BLaER1 treated with 17β-estradiol and CSF1 and Interleukin-3, amounts not matched to agents 10 nM and 100 nM (cell line): ENCODE data around the gene ZNF611.
"Not testable (repeated sequence)": the region's sequence is repeated elsewhere in the genome, so short reads cannot be mapped to it uniquely, and the experiment has no call there.

Experiments used
- H3K27ac ChIP-seq, 11 experiments: shearing (Covaris generic); formaldehyde crosslinking; 2 replicates each; pipeline ENCODE4 v1.8.1; 2022
- H3K27me3 ChIP-seq, 11 experiments: shearing (Covaris generic); formaldehyde crosslinking; 2 replicates each; pipeline ENCODE4 v1.8.1; 2022
- H3K36me3 ChIP-seq, 11 experiments: shearing (Covaris generic); formaldehyde crosslinking; 2 replicates each; pipeline ENCODE4 v1.8.1; 2022
- H3K4me1 ChIP-seq, 10 experiments: shearing (Covaris generic); formaldehyde crosslinking; 2 replicates each; pipeline ENCODE4 v1.8.1; 2022
- H3K4me2 ChIP-seq, 11 experiments: shearing (Covaris generic); formaldehyde crosslinking; 2 replicates each; pipeline ENCODE4 v1.8.1; 2022
- H3K4me3 ChIP-seq, 10 experiments: shearing (Covaris generic); formaldehyde crosslinking; 2 replicates each; pipeline ENCODE4 v1.8.1; 2022
- H3K9ac ChIP-seq, 11 experiments: shearing (Covaris generic); formaldehyde crosslinking; 2 replicates each; pipeline ENCODE4 v1.8.1; 2022
- H3K9me3 ChIP-seq, 11 experiments: shearing (Covaris generic); formaldehyde crosslinking; replicated peaks in 1 of 11; 2 replicates each; pipeline ENCODE4 v1.8.1; 2022
- H4K20me1 ChIP-seq, 11 experiments: shearing (Covaris generic); formaldehyde crosslinking; 2 replicates each; pipeline ENCODE4 v1.8.1; 2022
- Cebpa-rat ChIP-seq, 11 experiments: shearing (Covaris generic); IDR thresholded peaks; 2 replicates each; pipeline ENCODE4 v1.8.1; 2022

The ZNF611 gene

GRCh38 chr19:52734893-52735661, at the start of gene ZNF611:
Gene ZNF611, minus strand, starts transcription at chr19:52735044. Its CDS starts 19,150 bp downstream, at chr19:52715894.
- H4K20me1 ChIP-seq = peaks cover 0 to 10% (median 0%) of the 10 kb centered on the region in 11 experiments; a peak in 3 of 22 replicates
- TF ChIP-seq Cebpa-rat (IDR thresholded peaks at IDR 0.05) = no peak
- peak within 1 kb of the TSS; percentile 76 to 94 (median 87) for H3K27ac ChIP-seq
- H3K27me3 ChIP-seq = no peaks in the 10 kb centered on the region
- peaks cover 12 to 22% (median 16%) of the 10 kb centered on the region in 11 experiments; a peak in 21 of 22 replicates for H3K36me3 ChIP-seq
- peaks cover 0 to 6% (median 0%) of the 10 kb centered on the region in 11 experiments; a peak in 1 of 22 replicates for H3K9me3 ChIP-seq
- H3K4me2 ChIP-seq = peak within 1 kb of the TSS; percentile 82 to 93 (median 87)
- H3K4me1 ChIP-seq = peaks cover 21 to 31% (median 24%) of the 10 kb centered on the region in 10 experiments
- peak within 1 kb of the TSS; percentile 71 to 97 (median 90) for H3K4me3 ChIP-seq
- H3K9ac ChIP-seq = peak within 1 kb of the TSS; percentile 86 to 96 (median 92)

- peaks cover 0 to 52% (median 0%) of the 10 kb centered on the region in 11 experiments; a peak in 5 of 22 replicates for H4K20me1 ChIP-seq
- H3K9me3 ChIP-seq = not testable (repeated sequence)
Observed at GRCh38 chr19:52782864-52783263, 48.0 kb upstream of the ZNF611 start.

DNA sequence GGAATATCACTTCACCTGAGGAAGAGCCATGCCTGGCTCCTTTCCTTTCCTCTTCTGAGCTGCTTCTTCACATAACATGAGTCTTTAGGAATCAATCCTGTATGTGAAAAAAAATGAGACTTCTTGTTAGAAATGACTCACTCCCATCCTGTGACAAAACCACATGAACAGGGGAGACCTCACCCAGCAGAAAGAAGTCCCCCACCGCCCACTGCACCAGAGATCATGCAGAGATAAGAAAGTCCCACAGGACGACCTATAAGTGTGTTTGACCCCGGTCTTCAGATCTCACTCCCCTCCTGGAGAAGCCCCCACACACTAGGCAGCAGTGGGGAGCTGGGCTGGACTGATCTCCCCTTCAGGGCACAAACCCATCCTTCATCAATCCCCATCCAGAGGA, 44.0 kb upstream of the ZNF611 start:
- no peaks in the 10 kb centered on the region for H3K27me3 ChIP-seq
- H4K20me1 ChIP-seq = peaks cover 0 to 31% (median 0%) of the 10 kb centered on the region in 11 experiments; a peak in 5 of 22 replicates
- H3K27ac ChIP-seq = 0 out of 22 replicates have a peak overlapping the region, but pooled peaks of 1 of the 11 experiments have one; percentile 25
- peak overlapping the region in 3 of 11 experiments; percentile 28 to 51 (median 37); a peak in 2 of 22 replicates for H3K9ac ChIP-seq
- H3K4me2 ChIP-seq = peak overlapping the region in 9 of 11 experiments; percentile 1 to 66 (median 56); a peak in 12 of 22 replicates
- H3K4me3 ChIP-seq = no peak overlapping the region
- peaks cover 44 to 82% (median 65%) of the 10 kb centered on the region in 11 experiments for H3K36me3 ChIP-seq
- peaks cover 10 to 21% (median 15%) of the 10 kb centered on the region in 10 experiments; a peak in 19 of 20 replicates for H3K4me1 ChIP-seq
- no peak for TF ChIP-seq Cebpa-rat (IDR thresholded peaks at IDR 0.05)
- H3K9me3 ChIP-seq = peaks cover 0 to 16% (median 4%) of the 10 kb centered on the region in 11 experiments; a peak in 6 of 22 replicates

More at GRCh38 chr19:52782864-52783263, 48.0 kb upstream of the ZNF611 start:
- H3K27me3 ChIP-seq, H3K9ac ChIP-seq, H3K4me3 ChIP-seq, H3K27ac ChIP-seq, H3K4me2 ChIP-seq: not testable (repeated sequence)
- H3K36me3 ChIP-seq = peaks cover 13 to 47% (median 34%) of the 10 kb centered on the region in 11 experiments
- peaks cover 29 to 49% (median 37%) of the 10 kb centered on the region in 10 experiments for H3K4me1 ChIP-seq

DNA sequence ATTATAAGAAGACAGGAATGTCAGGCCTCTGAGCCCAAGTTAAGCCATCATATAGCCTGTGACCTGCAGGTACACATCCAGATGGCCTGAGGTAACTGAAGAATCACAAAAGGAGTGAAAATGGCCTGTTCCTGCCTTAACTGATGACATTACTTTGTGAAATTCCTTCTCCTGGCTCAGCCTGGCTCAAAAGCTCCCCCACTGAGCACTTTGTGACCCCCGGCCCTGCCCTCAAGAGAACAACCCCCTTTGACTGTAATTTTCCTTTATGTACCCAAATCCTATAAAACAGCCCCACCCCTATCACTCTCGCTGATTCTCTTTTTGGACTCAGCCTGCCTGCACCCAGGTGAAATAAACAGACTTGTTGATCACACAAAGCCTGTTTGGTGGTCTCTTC, 21.6 kb upstream of the ZNF611 start:
- H3K4me3 ChIP-seq, H3K4me1 ChIP-seq, H3K27me3 ChIP-seq, H3K4me2 ChIP-seq, H3K27ac ChIP-seq, H3K36me3 ChIP-seq, H4K20me1 ChIP-seq, H3K9ac ChIP-seq: not testable (repeated sequence)
- H3K9me3 ChIP-seq = peaks cover 0 to 11% (median 5%) of the 10 kb centered on the region in 11 experiments; a peak in 7 of 22 replicates

GRCh38 chr19:52749780-52750179, 14.9 kb upstream of the ZNF611 start:
- H3K9me3 ChIP-seq = peaks cover 0 to 4% (median 0%) of the 10 kb centered on the region in 11 experiments; a peak in 5 of 22 replicates
- no peaks in the 10 kb centered on the region for H3K4me1 ChIP-seq
- no peak overlapping the region for H3K27ac ChIP-seq
- no peaks in the 10 kb centered on the region for H3K36me3 ChIP-seq
- H3K9ac ChIP-seq = 0 out of 22 replicates have a peak overlapping the region, but pooled peaks of 1 of the 11 experiments have one; percentile 16
- no peak for TF ChIP-seq Cebpa-rat (IDR thresholded peaks at IDR 0.05)
- no peak overlapping the region for H3K4me2 ChIP-seq
- H3K4me3 ChIP-seq = no peak overlapping the region
- no peaks in the 10 kb centered on the region for H4K20me1 ChIP-seq
- no peaks in the 10 kb centered on the region for H3K27me3 ChIP-seq

- Histone ChIP-seq H3K27ac (no peak overlapping the region), H3K9ac (peak overlapping the region in 1 of 11 experiments; percentile 48; a peak in 1 of 22 replicates), H3K9me3 (no peaks in the 10 kb centered on the region), H3K4me2 (no peak overlapping the region), H3K36me3 (no peaks in the 10 kb centered on the region), H3K4me3 (no peak overlapping the region), H3K27me3 (no peaks in the 10 kb centered on the region), H3K4me1 (no peaks in the 10 kb centered on the region), H4K20me1 (no peaks in the 10 kb centered on the region)
- no peak for TF ChIP-seq Cebpa-rat (IDR thresholded peaks at IDR 0.05)
Observed at GRCh38 chr19:52748336-52748950, 13.6 kb upstream of the ZNF611 start.

DNA sequence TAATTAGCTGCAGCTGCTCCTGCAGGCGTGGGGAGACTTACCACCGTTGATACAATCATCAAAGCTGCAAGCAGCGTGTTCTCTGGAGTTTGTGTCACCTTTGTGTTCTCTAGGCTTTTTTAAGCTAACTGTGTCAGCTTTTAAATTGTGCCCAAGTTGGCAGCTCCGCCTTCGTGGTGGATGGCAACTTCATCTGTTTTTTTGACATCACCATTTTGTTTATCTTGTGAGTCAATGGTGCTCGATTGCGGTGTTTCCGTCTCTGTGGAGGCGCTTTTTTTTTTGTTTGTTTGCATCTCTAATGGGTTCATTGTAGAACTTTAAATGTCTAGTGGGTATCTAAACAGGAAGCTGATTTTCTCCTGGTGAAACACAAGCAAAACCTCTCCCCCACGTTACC, 11.1 kb upstream of the ZNF611 start:
- peaks cover 7 to 17% (median 10%) of the 10 kb centered on the region in 10 experiments; a peak in 19 of 20 replicates for H3K4me1 ChIP-seq
- H3K4me2 ChIP-seq = not testable (repeated sequence)

GRCh38 chr19:52743091-52743490, 8.2 kb upstream of the ZNF611 start:
- no peak overlapping the region for H3K27ac ChIP-seq
- no peak overlapping the region for H3K4me3 ChIP-seq
- no peaks in the 10 kb centered on the region for H4K20me1 ChIP-seq
- H3K36me3 ChIP-seq = no peaks in the 10 kb centered on the region
- peak overlapping the region in 3 of 11 experiments; percentile 19 to 52 (median 35); a peak in 3 of 22 replicates for H3K4me2 ChIP-seq
- no peak overlapping the region for H3K9ac ChIP-seq
- H3K27me3 ChIP-seq = no peaks in the 10 kb centered on the region
- TF ChIP-seq Cebpa-rat (IDR thresholded peaks at IDR 0.05) = no peak
- 0 out of 22 replicates have a peak, but pooled peaks cover 0 to 6% (median 0%) of the 10 kb centered on the region in 11 experiments for H3K9me3 ChIP-seq
- H3K4me1 ChIP-seq = peaks cover 7 to 17% (median 10%) of the 10 kb centered on the region in 10 experiments; a peak in 19 of 20 replicates

More for the DNA sequence above, 11.1 kb upstream of the ZNF611 start:
- H4K20me1 ChIP-seq, H3K9ac ChIP-seq, H3K27me3 ChIP-seq, H3K9me3 ChIP-seq, H3K27ac ChIP-seq, H3K4me3 ChIP-seq, H3K36me3 ChIP-seq: not testable (repeated sequence)

- Histone ChIP-seq H3K9me3 (0 out of 22 replicates have a peak, but pooled peaks cover 0 to 6% (median 0%) of the 10 kb centered on the region in 11 experiments), H3K9ac (no peak overlapping the region), H3K27me3 (no peaks in the 10 kb centered on the region), H3K27ac (no peak overlapping the region), H3K4me2 (peak overlapping the region; percentile 4 to 62 (median 55); a peak in 21 of 22 replicates), H3K4me3 (no peak overlapping the region), H3K36me3 (no peaks in the 10 kb centered on the region), H3K4me1 (peaks cover 7 to 17% (median 10%) of the 10 kb centered on the region in 10 experiments; a peak in 19 of 20 replicates), H4K20me1 (no peaks in the 10 kb centered on the region)
- TF ChIP-seq Cebpa-rat (IDR thresholded peaks at IDR 0.05) = no peak
Observed at GRCh38 chr19:52742516-52742915, 7.7 kb upstream of the ZNF611 start.
